Adipocyte (in vitro differentiated cells): ENCODE measurements around the gene EED.
"Not testable (repeated sequence)": the region's sequence is repeated elsewhere in the genome, so short reads cannot be mapped to it uniquely, and the experiment has no call there.

Experiments used
- DNase-seq: peaks from one replicate; pipeline ENCODE4 v3.0.0-alpha.2; 2015; ENCODE audit warnings: low read depth
- H3K27me3 ChIP-seq: replicated peaks from 2 replicates; pipeline ENCODE4 v1.7.0; 2013; ENCODE audit warnings: mild to moderate bottlenecking, low read length, moderate library complexity; ENCODE audit not compliant: control insufficient read depth, insufficient read depth
- H3K36me3 ChIP-seq: 2 replicates; pipeline ENCODE4 v1.7.0; 2013; ENCODE audit warnings: low read length, mild to moderate bottlenecking, moderate library complexity; ENCODE audit not compliant: control insufficient read depth, insufficient read depth, severe bottlenecking
- H3K4me1 ChIP-seq: 2 replicates; pipeline ENCODE4 v1.7.0; 2013; ENCODE audit warnings: mild to moderate bottlenecking, low read length, moderate library complexity; ENCODE audit not compliant: control insufficient read depth, insufficient read depth
- H3K4me3 ChIP-seq: 2 replicates; pipeline ENCODE4 v1.7.0; 2013; ENCODE audit warnings: mild to moderate bottlenecking, low read length, moderate library complexity
- H3K9ac ChIP-seq: 2 replicates; pipeline ENCODE4 v1.7.0; 2013; ENCODE audit warnings: mild to moderate bottlenecking, low read length, moderate library complexity
- H3K9me3 ChIP-seq: 2 replicates; pipeline ENCODE4 v1.7.0; 2013; ENCODE audit warnings: mild to moderate bottlenecking, low read length, moderate library complexity; ENCODE audit not compliant: control insufficient read depth

EED gene

DNA sequence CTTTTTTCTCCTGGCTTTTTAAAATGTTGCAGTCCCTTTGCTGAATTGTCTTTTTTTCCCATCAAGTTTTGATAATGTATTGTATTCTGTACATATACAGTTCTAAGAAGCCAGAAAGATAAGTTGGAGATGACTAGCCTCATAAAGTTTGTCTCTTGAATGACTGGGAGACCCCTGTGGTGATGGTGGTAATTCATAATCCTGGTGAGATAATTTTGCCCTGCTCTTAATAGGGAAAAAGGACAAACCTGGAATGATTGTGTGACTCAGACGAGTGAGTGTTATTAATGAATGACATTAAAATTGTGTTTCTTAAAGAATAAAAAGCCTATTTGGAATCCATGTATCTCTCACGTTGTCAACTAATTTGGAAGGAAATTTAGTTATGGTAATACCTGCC lies 58.7 kb downstream of the EED start:
- H3K4me1 ChIP-seq = peaks cover 16% of the 10 kb centered on the region
- H3K9me3 ChIP-seq = no peaks in the 10 kb centered on the region
- no peaks in the 10 kb centered on the region for H3K27me3 ChIP-seq
- H3K9ac ChIP-seq = peak overlapping the region; percentile 94
- DNase-seq = no peak
- no peaks in the 10 kb centered on the region for H3K36me3 ChIP-seq
- H3K4me3 ChIP-seq = peak overlapping the region; percentile 94

DNA sequence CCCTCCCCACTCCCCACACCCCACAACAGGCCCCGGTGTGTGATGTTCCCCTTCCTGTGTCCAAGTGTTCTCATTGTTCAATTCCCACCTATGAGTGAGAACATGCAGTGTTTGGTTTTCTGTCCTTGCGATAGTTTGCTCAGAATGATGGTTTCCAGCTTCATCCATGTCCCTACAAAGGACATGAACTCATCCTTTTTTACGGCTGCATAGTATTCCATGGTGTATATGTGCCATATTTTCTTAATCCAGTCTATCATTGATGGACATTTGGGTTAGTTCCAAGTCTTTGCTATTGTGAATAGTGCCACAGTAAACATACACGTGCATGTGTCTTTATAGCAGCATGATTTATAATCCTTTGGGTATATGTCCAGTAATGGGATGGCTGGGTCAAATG lies 64.2 kb downstream of the EED start:
- not testable (repeated sequence) for H3K4me3 ChIP-seq, DNase-seq, H3K9ac ChIP-seq, H3K27me3 ChIP-seq, H3K4me1 ChIP-seq, H3K9me3 ChIP-seq, H3K36me3 ChIP-seq

DNA sequence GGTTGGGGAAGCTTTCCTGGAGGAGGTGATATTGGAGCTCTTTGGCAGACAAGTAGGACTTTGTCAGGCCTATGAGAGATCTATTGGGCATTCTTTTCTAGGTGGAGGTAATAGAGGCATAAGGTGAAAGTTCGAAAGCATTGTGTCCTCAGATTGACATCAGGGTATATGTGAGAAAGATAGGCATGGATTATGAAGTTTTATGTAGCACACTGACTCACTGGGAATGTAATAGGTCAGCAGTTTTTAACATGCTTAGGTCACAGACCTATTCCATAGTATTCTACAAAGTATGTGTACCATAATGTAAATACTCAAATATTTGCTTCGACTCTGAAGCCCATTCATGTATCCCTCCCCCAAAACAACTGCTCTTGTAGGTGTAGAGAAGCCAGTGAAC lies 69.2 kb downstream of the EED start:
- Histone ChIP-seq H3K4me3 (no peak overlapping the region), H3K4me1 (no peaks in the 10 kb centered on the region), H3K27me3 (no peaks in the 10 kb centered on the region), H3K36me3 (peaks cover 9% of the 10 kb centered on the region), H3K9me3 (no peaks in the 10 kb centered on the region), H3K9ac (no peak overlapping the region)
- no peak for DNase-seq

DNA sequence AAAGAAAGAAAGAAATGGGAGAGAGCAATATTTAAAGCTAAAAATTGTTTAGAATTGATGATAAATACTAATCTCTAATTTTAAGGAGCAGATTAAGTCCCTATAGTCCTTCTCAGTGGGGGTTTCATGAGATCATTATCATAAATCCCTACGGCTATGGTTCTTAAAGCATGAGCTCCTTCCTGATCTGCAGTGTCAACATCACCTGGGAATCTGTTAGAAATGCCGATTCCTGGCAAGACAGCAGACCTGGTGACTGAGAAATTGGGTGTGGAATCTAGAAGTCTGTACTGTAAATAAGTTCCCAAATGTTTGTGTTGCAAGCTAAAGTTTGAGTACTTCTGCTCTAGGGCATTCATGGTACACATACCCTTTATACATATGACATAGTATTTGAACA lies 70.1 kb downstream of the EED start:
- H3K4me1 ChIP-seq = no peaks in the 10 kb centered on the region
- DNase-seq = no peak
- no peak overlapping the region for H3K9ac ChIP-seq
- H3K9me3 ChIP-seq = no peaks in the 10 kb centered on the region
- H3K36me3 ChIP-seq = peaks cover 12% of the 10 kb centered on the region
- no peaks in the 10 kb centered on the region for H3K27me3 ChIP-seq
- H3K4me3 ChIP-seq = no peak overlapping the region
